Mesodermal cell (in vitro differentiated cells): ENCODE results near the gene RBP5.

Source experiments
- H3K27ac ChIP-seq: 2 replicates; pipeline ENCODE4 v1.7.0; 2013; ENCODE audit warnings: mild to moderate bottlenecking, low read depth, low read length, moderate library complexity; ENCODE audit not compliant: severe bottlenecking
- H3K36me3 ChIP-seq: 2 replicates; pipeline ENCODE4 v1.7.1; 2013; ENCODE audit warnings: mild to moderate bottlenecking, low read length, moderate library complexity; ENCODE audit not compliant: control insufficient read depth, insufficient read depth
- H3K4me1 ChIP-seq: one replicate; pipeline ENCODE4 v1.7.1; 2013; ENCODE audit warnings: mild to moderate bottlenecking, low read length; ENCODE audit not compliant: insufficient read depth, control insufficient read depth, poor library complexity, severe bottlenecking
- H3K4me3 ChIP-seq: 2 replicates; pipeline ENCODE4 v1.7.0; 2013; ENCODE audit warnings: low read length, control low read depth, mild to moderate bottlenecking; ENCODE audit not compliant: insufficient read depth, poor library complexity, severe bottlenecking; ENCODE audit errors: extremely low read depth
- H3K9me3 ChIP-seq: 2 replicates; pipeline ENCODE4 v1.7.1; 2013; ENCODE audit warnings: mild to moderate bottlenecking, low read length, moderate library complexity; ENCODE audit not compliant: control insufficient read depth
- WGBS, 2 experiments: methylation state at CpG; one replicate each; pipeline ENCODE4 v1.1.5; 2013; ENCODE audit warnings: missing lambda C conversion rate in 2 of 2; ENCODE audit not compliant: insufficient coverage in 2 of 2; 5-methylcytosine and 5-hydroxymethylcytosine counted together

The RBP5 gene

DNA sequence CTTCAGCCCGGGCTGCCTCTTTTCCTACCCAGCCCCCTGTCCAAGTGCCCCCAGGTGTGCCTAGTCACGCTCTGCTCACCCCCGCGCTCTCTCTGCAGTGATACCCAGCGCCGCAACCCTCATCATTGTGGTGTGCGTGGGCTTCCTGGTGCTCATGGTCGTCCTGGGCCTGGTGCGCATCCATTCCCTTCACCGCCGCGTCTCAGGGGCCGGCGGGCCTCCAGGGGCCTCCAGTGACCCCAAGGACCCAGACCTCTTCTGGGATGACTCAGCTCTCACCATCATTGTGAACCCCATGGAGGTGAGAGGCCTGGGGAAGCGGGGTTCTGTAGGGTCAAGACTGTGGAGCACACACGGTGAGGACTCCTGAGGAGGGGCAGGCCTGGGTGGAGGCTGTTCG lies 28.7 kb upstream of the RBP5 start:
- Histone ChIP-seq H3K9me3 (no peaks in the 10 kb centered on the region), H3K4me3 (no peak overlapping the region), H3K27ac (no peak overlapping the region), H3K36me3 (no peaks in the 10 kb centered on the region), H3K4me1 (peaks cover 7% of the 10 kb centered on the region)
- 94 to 95% methylated on average over 14 to 17 of the region's 17 CpGs for WGBS, 2 experiments

- no peak overlapping the region for H3K4me3 ChIP-seq
- H3K9me3 ChIP-seq, result no peaks in the 10 kb centered on the region
- no peaks in the 10 kb centered on the region for H3K36me3 ChIP-seq
- H3K27ac ChIP-seq, result no peak overlapping the region
- 92 to 95% methylated on average over 16 to 23 of the region's 24 CpGs for WGBS, 2 experiments
- H3K4me1 ChIP-seq, result peaks cover 7% of the 10 kb centered on the region
Measured at GRCh38 chr12:7156259-7157197, 27.8 kb upstream of the RBP5 start.

GRCh38 chr12:7155471-7156034 lies 26.9 kb upstream of the RBP5 start:
- Histone ChIP-seq H3K4me3 (no peak overlapping the region), H3K9me3 (no peaks in the 10 kb centered on the region), H3K36me3 (no peaks in the 10 kb centered on the region), H3K27ac (no peak overlapping the region), H3K4me1 (peaks cover 7% of the 10 kb centered on the region)
- WGBS, 2 experiments, result 93% methylated on average over 7 to 8 of the region's 8 CpGs

DNA sequence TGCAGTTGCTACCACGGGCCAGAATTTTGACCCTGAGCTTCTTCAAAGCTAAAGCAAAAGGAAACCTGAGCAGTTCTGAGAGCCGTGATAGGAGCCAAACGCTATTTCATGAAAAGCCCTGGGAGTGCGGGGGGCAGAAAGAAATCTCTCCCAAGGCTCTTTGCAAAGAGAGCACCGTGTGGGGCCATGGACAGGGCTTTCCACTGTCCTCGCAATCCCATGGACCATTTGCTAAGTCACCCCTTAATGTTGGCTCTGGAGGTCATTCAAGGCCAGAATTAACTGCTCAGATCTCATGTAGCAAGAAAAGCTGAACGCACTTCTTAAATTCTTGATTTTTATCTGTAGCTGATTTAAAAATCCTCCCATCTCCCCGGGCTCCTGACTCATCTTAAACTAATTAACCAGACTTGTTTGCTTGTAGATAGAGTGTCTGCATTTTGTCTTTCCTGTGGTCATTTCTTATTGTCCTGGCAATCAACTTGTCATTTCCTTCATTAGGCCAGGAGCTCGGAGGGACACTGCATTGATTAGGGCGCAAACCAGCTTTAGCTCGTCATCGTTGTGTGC lies 26.3 kb upstream of the RBP5 start:
- H3K9me3 ChIP-seq, result no peaks in the 10 kb centered on the region
- no peak overlapping the region for H3K4me3 ChIP-seq
- WGBS, 2 experiments, result 94 to 95% methylated on average over 10 to 12 of the region's 12 CpGs
- no peak overlapping the region for H3K27ac ChIP-seq
- peaks cover 7% of the 10 kb centered on the region for H3K4me1 ChIP-seq
- no peaks in the 10 kb centered on the region for H3K36me3 ChIP-seq

- H3K36me3 ChIP-seq, result peaks cover 4% of the 10 kb centered on the region
- 89 to 96% methylated on average over 6 of the region's 6 CpGs for WGBS, 2 experiments
Measured at GRCh38 chr12:7154042-7154441, 25.4 kb upstream of the RBP5 start.

DNA sequence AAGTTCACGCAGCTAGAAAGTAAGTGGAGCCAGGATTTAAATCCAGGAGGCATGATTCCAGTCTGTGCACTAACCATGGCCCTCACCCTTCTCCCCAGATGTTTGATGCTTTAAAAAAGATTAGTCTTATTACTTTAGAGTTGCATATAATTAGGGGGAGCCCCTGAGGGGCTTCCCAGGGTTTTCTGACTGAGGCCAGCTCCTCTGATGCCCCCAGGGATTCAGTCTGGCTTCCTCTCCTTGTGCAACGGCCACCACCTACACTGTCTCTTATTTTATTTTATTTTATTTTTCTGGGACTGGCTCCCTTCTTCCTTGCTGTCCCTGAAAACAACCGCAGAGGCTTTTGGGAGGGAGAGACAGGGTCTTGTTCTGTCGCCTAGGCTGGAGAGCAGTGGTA lies 24.1 kb upstream of the RBP5 start:
- H3K9me3 ChIP-seq, result no peaks in the 10 kb centered on the region
- no peak overlapping the region for H3K4me3 ChIP-seq
- H3K36me3 ChIP-seq, result peaks cover 6% of the 10 kb centered on the region
- 75 to 80% methylated on average over 2 of the region's 4 CpGs for WGBS, 2 experiments
- peaks cover 7% of the 10 kb centered on the region for H3K4me1 ChIP-seq
- H3K27ac ChIP-seq, result no peak overlapping the region

More at GRCh38 chr12:7154042-7154441, 25.4 kb upstream of the RBP5 start:
- no peak overlapping the region for H3K4me3 ChIP-seq
- H3K4me1 ChIP-seq, result peaks cover 7% of the 10 kb centered on the region
- no peak overlapping the region for H3K27ac ChIP-seq
- no peaks in the 10 kb centered on the region for H3K9me3 ChIP-seq

GRCh38 chr12:7151532-7151931 lies 22.8 kb upstream of the RBP5 start:
- H3K4me3 ChIP-seq, result no peak overlapping the region
- no peaks in the 10 kb centered on the region for H3K9me3 ChIP-seq
- H3K27ac ChIP-seq, result no peak overlapping the region
- WGBS, 2 experiments, result 100% methylated on average over 3 of the region's 6 CpGs; no CpG with 5 or more reads in 1 of the 2 experiments
- peaks cover 6% of the 10 kb centered on the region for H3K36me3 ChIP-seq
- peaks cover 10% of the 10 kb centered on the region for H3K4me1 ChIP-seq

GRCh38 chr12:7150841-7151240 lies 22.2 kb upstream of the RBP5 start:
- H3K9me3 ChIP-seq, result no peaks in the 10 kb centered on the region
- peaks cover 6% of the 10 kb centered on the region for H3K36me3 ChIP-seq
- H3K4me1 ChIP-seq, result peaks cover 14% of the 10 kb centered on the region
- H3K27ac ChIP-seq, result no peak overlapping the region
- H3K4me3 ChIP-seq, result no peak overlapping the region
- 88 to 100% methylated on average over 1 to 4 of the region's 6 CpGs for WGBS, 2 experiments

- peaks cover 6% of the 10 kb centered on the region for H3K36me3 ChIP-seq
Measured at GRCh38 chr12:7150356-7150755, 21.7 kb upstream of the RBP5 start.

DNA sequence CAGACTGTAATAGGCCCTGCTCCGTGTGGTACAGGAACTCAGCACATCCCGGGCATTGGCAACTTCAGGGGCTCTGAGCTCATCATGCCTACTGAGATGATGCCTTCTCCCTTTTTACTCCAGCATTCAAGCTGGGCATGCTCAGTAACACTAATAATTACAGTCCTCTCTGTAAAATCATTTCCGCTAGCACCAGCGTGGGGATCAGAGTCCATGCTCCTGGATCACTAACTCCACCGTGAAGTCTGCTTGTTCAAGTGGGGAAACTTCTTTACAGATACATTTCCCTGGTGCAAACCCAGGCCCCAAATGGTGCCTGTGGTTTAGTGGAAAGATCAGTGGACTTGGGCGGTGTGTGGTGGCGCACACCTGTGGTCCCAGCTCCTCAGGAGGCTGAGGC lies 18.2 kb upstream of the RBP5 start:
- Histone ChIP-seq H3K4me3 (no peak overlapping the region), H3K4me1 (peaks cover 7% of the 10 kb centered on the region), H3K9me3 (no peaks in the 10 kb centered on the region), H3K36me3 (peaks cover 6% of the 10 kb centered on the region), H3K27ac (no peak overlapping the region)
- 94 to 97% methylated on average over 6 to 7 of the region's 7 CpGs for WGBS, 2 experiments

More at GRCh38 chr12:7150356-7150755, 21.7 kb upstream of the RBP5 start:
- Histone ChIP-seq H3K9me3 (no peaks in the 10 kb centered on the region), H3K27ac (no peak overlapping the region), H3K4me1 (peaks cover 13% of the 10 kb centered on the region), H3K4me3 (no peak overlapping the region)
- WGBS, 2 experiments, result 91 to 97% methylated on average over 6 to 8 of the region's 12 CpGs
